A549 (cell line): Measurements from ENCODE around the gene LGMN. TPM values are rescaled to one million over a fixed set of nuclear protein-coding genes. Genes with fewer than 3 reads are reported as not detected.

Experiments
- ATAC-seq, 2 experiments: fragments of 200-7000 bp in 1 of 2; fragments of >200 bp in 1 of 2; cut with Nextera tagmentation in 1 of 2; cut with Tn5 transposase in 1 of 2; 3 replicates each; pipeline versions ENCODE4 v1.8.0 to v1.9.1; 2018 to 2020; ENCODE audit warnings: mild to moderate bottlenecking in 1 of 2, moderate library complexity in 1 of 2
- CTCF ChIA-PET: fragments of 300-600 bp; sonication (Branson Sonifier 250); formaldehyde crosslinking; extraction: SDS; loops from one replicate; lab custom pipeline; 2021; ENCODE audit warnings: antibody characterized with exemption, inconsistent platforms; lab: Yijun Ruan, JAX
- POLR2A ChIA-PET: fragments of 350-600 bp; formaldehyde crosslinking; extraction: SDS; loops from one replicate; lab custom pipeline; 2021; ENCODE audit warnings: antibody characterized with exemption, inconsistent platforms; lab: Yijun Ruan, JAX
- DNase-seq, 2 experiments: peaks; one replicate each; pipeline versions ENCODE4 v3.0.0 to v3.0.0-alpha.2; 2011 to 2016; ENCODE audit warnings: low read depth in 1 of 2, low spot score in 1 of 2
- FAIRE-seq: peaks from 2 replicates; lab custom pipeline; 2011; peaks lifted over from hg19 to GRCh38; lab: Jason Lieb, UNC
- H3K27ac ChIP-seq, 2 experiments: fragments of >200 bp; sonication (Bioruptor Twin); formaldehyde crosslinking; 3 replicates each; pipeline ENCODE4 v1.5.1; 2016 to 2017
- H3K4me1 ChIP-seq: fragments of >200 bp; sonication (Bioruptor Twin); formaldehyde crosslinking; 3 replicates; pipeline ENCODE4 v1.6.1; 2016
- H3K4me2 ChIP-seq: fragments of >200 bp; sonication (Bioruptor Twin); formaldehyde crosslinking; 3 replicates; pipeline ENCODE4 v1.6.1; 2016
- H3K4me3 ChIP-seq: fragments of >200 bp; sonication (Bioruptor Twin); formaldehyde crosslinking; 3 replicates; pipeline ENCODE4 v1.5.1; 2016
- H3K9me3 ChIP-seq: fragments of >200 bp; sonication (Bioruptor Twin); formaldehyde crosslinking; 3 replicates; pipeline ENCODE4 v1.6.1; 2016
- BCL3 ChIP-seq: fragments of >200 bp; sonication (Bioruptor Twin); formaldehyde crosslinking; IDR thresholded peaks from 3 replicates; pipeline ENCODE4 v1.6.1; 2016
- CBX2 ChIP-seq: fragments of 200-600 bp; sonication (generic); IDR thresholded peaks from 2 replicates; pipeline ENCODE4 v1.6.1; 2016; ENCODE audit warnings: low read depth, mild to moderate bottlenecking, borderline replicate concordance
- CHD4 ChIP-seq: fragments of 200-600 bp; sonication (generic); IDR thresholded peaks from 2 replicates; pipeline ENCODE4 v1.6.1; 2016; ENCODE audit warnings: antibody characterized with exemption, mild to moderate bottlenecking, borderline replicate concordance
- E2F6 ChIP-seq: IDR thresholded peaks from 2 replicates; pipeline ENCODE4 v1.6.1; 2012; ENCODE audit warnings: low read depth, borderline replicate concordance
- EP300 ChIP-seq, 2 experiments: fragments of >200 bp; sonication (Bioruptor Twin); formaldehyde crosslinking; IDR thresholded peaks; 2 replicates in 1 of 2; 3 replicates in 1 of 2; pipeline ENCODE4 v1.6.1; 2016 to 2017
- HDAC2 ChIP-seq: fragments of 200-600 bp; sonication (generic); IDR thresholded peaks from 2 replicates; pipeline ENCODE4 v1.6.1; 2016
- HES2 ChIP-seq: fragments of >200 bp; sonication (Bioruptor Twin); formaldehyde crosslinking; IDR thresholded peaks from 2 replicates; pipeline ENCODE4 v1.6.1; 2016
- HEYL ChIP-seq: fragments of 250-450 bp; sonication (Bioruptor Pico); IDR thresholded peaks from 2 replicates; pipeline ENCODE4 v1.8.0; 2021; ENCODE audit warnings: mild to moderate bottlenecking, moderate library complexity
- JUNB ChIP-seq: fragments of >200 bp; sonication (Bioruptor Twin); formaldehyde crosslinking; IDR thresholded peaks from 2 replicates; pipeline ENCODE4 v1.6.1; 2016
- NFE2L2 ChIP-seq: fragments of 150-350 bp; conservative IDR thresholded peaks from 2 replicates; pipeline ENCODE4 v1.6.1; 2014; ENCODE audit warnings: low read length
- NR3C1 ChIP-seq: fragments of >200 bp; sonication (Bioruptor Twin); formaldehyde crosslinking; IDR thresholded peaks from 3 replicates; pipeline ENCODE4 v1.6.1; 2017
- TFCP2L1 ChIP-seq: fragments of 250-450 bp; sonication (Bioruptor Pico); IDR thresholded peaks from 2 replicates; pipeline ENCODE4 v1.5.0; 2021; ENCODE audit warnings: mild to moderate bottlenecking
- WGBS: methylation state at CpG from one replicate; pipeline ENCODE4 v1.1.6; 2017; ENCODE audit errors: missing lambda C conversion rate; 5-methylcytosine and 5-hydroxymethylcytosine counted together
- polyA plus RNA-seq, 4 experiments: library from polyadenylated mRNA; depleted of rRNA in 3 of 4; stranded (reverse); fragments of >200 nt; fragmentation: RNase III in 1 of 4; extraction: RNeasy Plus Mini Kit Qiagen cat#74134 plus additional on column Dnase treatment in 1 of 4; gene quantifications; 2 replicates in 3 of 4; 3 replicates in 1 of 4; pipeline ENCODE4 v1.2.3, GENCODE V29; 2011 to 2017
- TF ChIP-seq, protein P1 (sequence below): IDR thresholded peaks from 2 replicates; pipeline ENCODE4 v1.6.1; 2012

The LGMN gene
- polyA plus RNA-seq, 2 of the 4 experiments (the other 2 are of a cell fraction), result 70.4 to 106 TPM

GRCh38 chr14:92655419-92656201 lies 92.8 kb downstream of the LGMN start:
- Histone ChIP-seq H3K4me1 (no peaks in the 10 kb centered on the region), H3K9me3 (no peaks in the 10 kb centered on the region), H3K27ac (no peak overlapping the region), H3K4me2 (no peak overlapping the region), H3K4me3 (no peak overlapping the region)
- no peak for FAIRE-seq
- TF ChIP-seq BCL3 (no peak), HEYL (no peak), CHD4 (no peak), NR3C1 (no peak), JUNB (no peak), HDAC2 (no peak), HES2 (no peak), CBX2 (no peak), NFE2L2 (no peak), TFCP2L1 (CRISPR knock-in tag) (no peak), E2F6 (no peak)
- no peak for DNase-seq
- no peak; a peak in 1 of 6 replicates for ATAC-seq
- POLR2A ChIA-PET, result no interaction called here
- CTCF ChIA-PET, result interaction anchor here (1.1 to 1.5 kb wide), 2 partner anchors 33 to 54 kb away, joined by 3 to 4 read pairs; no protein-coding TSS in a partner anchor
- WGBS, result 93% methylated on average over 13 of the region's 13 CpGs

DNA sequence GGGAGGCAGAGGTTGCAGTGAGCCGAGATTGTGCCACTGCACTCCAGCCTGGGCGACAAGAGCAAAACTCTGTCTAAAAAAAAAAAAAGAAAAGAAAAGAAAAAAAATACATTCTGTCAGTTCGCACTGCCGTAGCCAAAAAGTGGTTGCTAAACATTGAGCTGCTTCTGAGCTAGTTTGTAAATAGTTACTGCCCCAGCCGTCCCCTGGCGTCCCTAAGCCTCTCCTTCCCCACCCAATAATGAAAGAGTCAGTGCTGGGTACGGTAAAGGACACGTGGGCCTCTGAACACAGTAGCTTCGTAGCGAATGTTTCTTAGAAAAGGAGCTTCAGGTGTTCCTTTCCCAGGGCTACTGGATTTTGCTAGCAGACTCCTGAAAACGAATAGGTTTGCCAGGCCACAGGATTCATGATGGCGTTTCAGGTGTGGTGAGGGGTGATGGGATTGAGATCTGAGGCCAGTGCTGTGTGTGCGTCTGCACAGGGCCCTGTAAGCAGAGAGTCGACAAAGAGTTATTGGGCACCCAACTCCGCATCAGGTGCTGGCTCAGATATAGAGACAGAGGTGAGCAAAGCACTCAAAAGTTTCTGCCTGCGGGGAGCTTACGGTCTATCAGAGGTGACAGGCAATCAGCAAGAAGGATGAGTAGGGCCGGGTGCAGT lies 94.1 kb downstream of the LGMN start:
- Histone ChIP-seq H3K27ac (no peak overlapping the region), H3K9me3 (no peaks in the 10 kb centered on the region), H3K4me1 (no peaks in the 10 kb centered on the region), H3K4me2 (no peak overlapping the region), H3K4me3 (no peak overlapping the region)
- 95% methylated on average over 18 of the region's 18 CpGs for WGBS
- TF ChIP-seq NR3C1 (no peak), EP300 (IDR thresholded peaks at IDR 0.05) (no peak)
- TF ChIP-seq, protein P1, sequence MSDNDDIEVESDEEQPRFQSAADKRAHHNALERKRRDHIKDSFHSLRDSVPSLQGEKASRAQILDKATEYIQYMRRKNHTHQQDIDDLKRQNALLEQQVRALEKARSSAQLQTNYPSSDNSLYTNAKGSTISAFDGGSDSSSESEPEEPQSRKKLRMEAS, result no peak
- ATAC-seq (no peak), FAIRE-seq (no peak), DNase-seq (no peak)
- ChIA-PET POLR2A (no interaction called here), CTCF (interaction anchor here (0.6 to 0.7 kb wide), 2 partner anchors 33 to 133 kb away, joined by 3 read pairs; no protein-coding TSS in a partner anchor)

Other genes with a start within 250 kb of the LGMN start
- 5.6 and 8.1 TPM in 2 replicates for gene RIN3, start 234.8 kb downstream of the LGMN start, polyA plus RNA-seq (2011; rRNA removed)
- gene RIN3, start 234.8 kb downstream of the LGMN start, polyA plus RNA-seq (2017; fragmentation: RNase III; extraction: RNeasy Plus Mini Kit Qiagen cat#74134 plus additional on column Dnase treatment), result 14.5 to 17.6 TPM (median 15.7 TPM) in 3 replicates
- gene GOLGA5, start 45.7 kb upstream of the LGMN start, polyA plus RNA-seq (2011; rRNA removed), result 49.5 and 53.8 TPM in 2 replicates
- 27.4 to 34.0 TPM (median 31.9 TPM) in 3 replicates for gene GOLGA5, start 45.7 kb upstream of the LGMN start, polyA plus RNA-seq (2017; fragmentation: RNase III; extraction: RNeasy Plus Mini Kit Qiagen cat#74134 plus additional on column Dnase treatment)
- gene CHGA, start 174.5 kb upstream of the LGMN start, polyA plus RNA-seq (2011; rRNA removed), result 0.11 and 0.32 TPM in 2 replicates
- 0.61 to 0.73 TPM (median 0.70 TPM) in 3 replicates for gene CHGA, start 174.5 kb upstream of the LGMN start, polyA plus RNA-seq (2017; fragmentation: RNase III; extraction: RNeasy Plus Mini Kit Qiagen cat#74134 plus additional on column Dnase treatment)